Mesendoderm (in vitro differentiated cells): ENCODE results near the gene GYPC.

Experiments used
- DNase-seq: peaks from one replicate; pipeline ENCODE4 v3.0.0; 2013
- H2AK5ac ChIP-seq: 2 replicates; pipeline ENCODE4 v1.6.1; 2013; ENCODE audit warnings: low read length, inconsistent platforms
- H2BK120ac ChIP-seq: 2 replicates; pipeline ENCODE4 v1.6.1; 2013; ENCODE audit warnings: low read depth, mild to moderate bottlenecking, low read length, moderate library complexity, mixed read lengths
- H2BK15ac ChIP-seq: replicated peaks from 2 replicates; pipeline ENCODE4 v1.6.1; 2013; ENCODE audit warnings: low read depth, mild to moderate bottlenecking, moderate library complexity
- H2BK5ac ChIP-seq: 2 replicates; pipeline ENCODE4 v1.6.1; 2013; ENCODE audit warnings: low read length, inconsistent platforms
- H3K18ac ChIP-seq: 2 replicates; pipeline ENCODE4 v1.6.1; 2013; ENCODE audit warnings: mild to moderate bottlenecking, low read length, mixed read lengths
- H3K23ac ChIP-seq: one replicate; pipeline ENCODE4 v1.6.1; 2013; ENCODE audit warnings: low read length
- H3K27ac ChIP-seq: 2 replicates; pipeline ENCODE4 v1.5.1; 2013; ENCODE audit warnings: low read depth, mild to moderate bottlenecking, inconsistent platforms, low read length, moderate library complexity
- H3K27me3 ChIP-seq: 2 replicates; pipeline ENCODE4 v1.6.1; 2013; ENCODE audit warnings: low read length, control low read depth, mild to moderate bottlenecking, inconsistent platforms; ENCODE audit not compliant: insufficient read depth, poor library complexity
- H3K36me3 ChIP-seq: 2 replicates; pipeline ENCODE4 v1.6.1; 2013; ENCODE audit warnings: low read length, inconsistent platforms; ENCODE audit not compliant: control insufficient read depth, insufficient read depth
- H3K4ac ChIP-seq: one replicate; pipeline ENCODE4 v1.6.1; 2013; ENCODE audit warnings: low read depth, mild to moderate bottlenecking, low read length, moderate library complexity
- H3K4me1 ChIP-seq: 2 replicates; pipeline ENCODE4 v1.6.1; 2013; ENCODE audit warnings: low read depth, low read length, inconsistent platforms; ENCODE audit not compliant: control insufficient read depth
- H3K4me2 ChIP-seq: 2 replicates; pipeline ENCODE4 v1.6.1; 2013; ENCODE audit warnings: low read length
- H3K4me3 ChIP-seq: 2 replicates; pipeline ENCODE4 v1.5.1; 2013; ENCODE audit warnings: mild to moderate bottlenecking, low read length
- H3K56ac ChIP-seq: one replicate; pipeline ENCODE4 v1.6.1; 2013; ENCODE audit warnings: low read length
- H3K79me1 ChIP-seq: 2 replicates; pipeline ENCODE4 v1.6.1; 2013; ENCODE audit warnings: low read length, inconsistent platforms
- H3K79me2 ChIP-seq: 2 replicates; pipeline ENCODE4 v1.6.1; 2013; ENCODE audit warnings: mild to moderate bottlenecking, low read length; ENCODE audit not compliant: control insufficient read depth, insufficient read depth
- H3K9ac ChIP-seq: 2 replicates; pipeline ENCODE4 v1.6.1; 2013; ENCODE audit warnings: low read length, inconsistent platforms
- H4K5ac ChIP-seq: one replicate; pipeline ENCODE4 v1.6.1; 2013; ENCODE audit warnings: low read length
- H4K8ac ChIP-seq: one replicate; pipeline ENCODE4 v1.6.1; 2013; ENCODE audit warnings: low read depth, mild to moderate bottlenecking, control low read depth, low read length, moderate library complexity
- WGBS: extraction: QIAGEN DNeasy Blood & Tissue Kit; methylation state at CpG from one replicate; pipeline ENCODE4 v1.1.7; 2013; ENCODE audit warnings: low lambda C conversion rate, missing lambda C conversion rate; ENCODE audit not compliant: insufficient coverage; ENCODE audit errors: extremely low coverage; 5-methylcytosine and 5-hydroxymethylcytosine counted together

The GYPC gene

DNA sequence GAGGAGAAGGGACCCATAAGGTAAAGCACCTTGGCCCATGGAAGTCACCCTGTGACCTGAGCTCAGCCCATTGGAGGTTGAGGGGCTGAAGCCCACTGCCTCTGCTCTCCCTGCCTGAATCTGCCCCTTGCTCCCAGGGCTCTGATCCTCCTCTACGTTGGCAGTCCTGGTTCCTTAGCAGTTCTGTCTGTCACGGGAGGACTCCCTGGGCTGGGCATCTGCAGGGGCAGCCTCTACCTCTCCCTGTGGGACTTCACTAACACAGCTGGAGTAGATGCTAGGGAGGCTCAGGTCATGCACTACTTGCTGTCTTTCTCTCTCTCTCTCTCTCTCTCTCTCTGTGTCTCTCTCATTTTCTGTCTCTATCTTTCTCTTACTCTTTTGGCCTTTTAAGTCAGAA is 8.7 kb downstream of the GYPC start:
- Histone ChIP-seq H3K18ac (no peak overlapping the region), H2BK15ac (no peak overlapping the region), H3K27me3 (no peaks in the 10 kb centered on the region), H3K4me3 (no peak overlapping the region), H3K4me1 (peaks cover 4% of the 10 kb centered on the region), H3K36me3 (no peaks in the 10 kb centered on the region), H3K4me2 (no peak overlapping the region), H3K23ac (no peak overlapping the region), H2BK120ac (no peak overlapping the region), H3K79me1 (peaks cover 19% of the 10 kb centered on the region), H3K27ac (no peak overlapping the region), H2AK5ac (no peak overlapping the region), H3K9ac (no peak overlapping the region), H2BK5ac (no peak overlapping the region), H3K79me2 (peaks cover 6% of the 10 kb centered on the region), H3K4ac (no peak overlapping the region), H4K8ac (no peak overlapping the region), H4K5ac (no peak overlapping the region), H3K56ac (no peak overlapping the region)
- whole genome bisulfite sequencing = no CpG with 5 or more reads among the region's 2 CpGs
- DNase-seq = no peak

DNA sequence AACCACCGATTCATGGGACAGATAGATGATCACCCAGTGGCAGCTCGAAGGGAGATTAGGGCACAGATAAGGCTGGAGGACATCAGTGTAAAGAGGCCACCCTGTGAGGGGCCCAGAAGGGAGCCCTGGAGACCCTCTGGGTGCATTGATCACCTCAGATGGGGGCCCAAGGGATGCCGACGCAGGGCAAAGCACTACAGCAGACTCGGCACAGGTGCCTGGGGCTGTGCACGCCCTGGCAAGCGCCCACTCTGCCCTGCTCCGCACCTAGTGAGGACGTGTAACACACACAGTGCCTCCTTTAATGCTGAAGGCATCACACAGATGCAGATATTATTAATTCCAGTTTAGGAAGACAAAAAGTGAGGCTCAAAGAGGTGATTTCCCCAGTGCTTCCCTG is 9.5 kb downstream of the GYPC start:
- Histone ChIP-seq H2AK5ac (no peak overlapping the region), H3K56ac (peak overlapping the region; percentile 22), H3K4me2 (no peak overlapping the region), H3K18ac (no peak overlapping the region), H3K27me3 (no peaks in the 10 kb centered on the region), H4K5ac (no peak overlapping the region), H3K4me1 (peaks cover 4% of the 10 kb centered on the region), H3K4me3 (no peak overlapping the region), H4K8ac (no peak overlapping the region), H3K27ac (no peak overlapping the region), H3K79me2 (peaks cover 2% of the 10 kb centered on the region), H3K79me1 (peaks cover 14% of the 10 kb centered on the region), H2BK5ac (no peak overlapping the region), H3K36me3 (no peaks in the 10 kb centered on the region), H3K23ac (peak overlapping the region; percentile 18), H3K4ac (no peak overlapping the region), H2BK15ac (no peak overlapping the region), H2BK120ac (no peak overlapping the region), H3K9ac (no peak overlapping the region)
- WGBS = no CpG with 5 or more reads among the region's 9 CpGs
- DNase-seq = no peak

GRCh38 chr2:126668254-126668653 is 12.3 kb downstream of the GYPC start:
- Histone ChIP-seq H2BK120ac (no peak overlapping the region), H3K79me2 (no peaks in the 10 kb centered on the region), H3K23ac (no peak overlapping the region), H3K4me2 (no peak overlapping the region), H2AK5ac (no peak overlapping the region), H3K9ac (no peak overlapping the region), H3K18ac (no peak overlapping the region), H3K4ac (no peak overlapping the region), H4K5ac (no peak overlapping the region), H3K79me1 (peaks cover 13% of the 10 kb centered on the region), H4K8ac (no peak overlapping the region), H3K27ac (no peak overlapping the region), H2BK5ac (no peak overlapping the region), H3K27me3 (no peaks in the 10 kb centered on the region), H2BK15ac (no peak overlapping the region), H3K4me1 (peaks cover 3% of the 10 kb centered on the region), H3K4me3 (no peak overlapping the region), H3K56ac (no peak overlapping the region), H3K36me3 (no peaks in the 10 kb centered on the region)
- WGBS = no CpG with 5 or more reads among the region's 4 CpGs
- no peak for DNase-seq

DNA sequence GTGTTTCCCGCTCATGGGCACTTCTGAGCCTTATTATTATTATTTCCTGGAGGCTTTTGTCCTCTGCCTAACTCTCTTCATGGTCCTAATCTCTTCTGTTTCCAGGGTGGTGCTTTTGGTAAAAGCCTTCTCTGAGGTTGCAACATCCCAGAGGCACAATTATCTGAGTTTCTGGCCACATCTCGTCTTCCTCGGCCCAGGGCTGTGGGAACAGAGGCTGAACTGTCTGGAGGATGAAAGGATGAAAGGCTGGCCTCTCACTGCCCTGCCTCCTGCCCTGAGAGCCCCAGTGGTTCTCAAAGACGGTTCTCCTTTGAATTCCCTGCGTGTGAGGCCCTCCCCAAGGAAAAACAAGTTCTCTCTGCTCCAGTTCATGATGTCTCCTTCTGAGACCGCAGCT is 13.8 kb downstream of the GYPC start:
- Histone ChIP-seq H3K23ac (no peak overlapping the region), H3K79me2 (no peaks in the 10 kb centered on the region), H4K8ac (no peak overlapping the region), H3K4me1 (no peaks in the 10 kb centered on the region), H3K79me1 (peaks cover 8% of the 10 kb centered on the region), H3K9ac (no peak overlapping the region), H3K56ac (no peak overlapping the region), H2BK120ac (no peak overlapping the region), H2AK5ac (no peak overlapping the region), H3K4me3 (no peak overlapping the region), H3K4me2 (no peak overlapping the region), H2BK5ac (no peak overlapping the region), H3K27me3 (no peaks in the 10 kb centered on the region), H3K18ac (no peak overlapping the region), H3K27ac (no peak overlapping the region), H3K4ac (no peak overlapping the region), H3K36me3 (no peaks in the 10 kb centered on the region), H4K5ac (no peak overlapping the region), H2BK15ac (no peak overlapping the region)
- WGBS = no CpG with 5 or more reads among the region's 6 CpGs
- DNase-seq = no peak

- no peak overlapping the region for H2BK15ac ChIP-seq
- H3K79me2 ChIP-seq = no peaks in the 10 kb centered on the region
- no peak overlapping the region for H4K8ac ChIP-seq
- H4K5ac ChIP-seq = no peak overlapping the region
- WGBS = no CpG with 5 or more reads among the region's 7 CpGs
- H3K27ac ChIP-seq = no peak overlapping the region
- H2BK120ac ChIP-seq = no peak overlapping the region
- H3K79me1 ChIP-seq = peaks cover 4% of the 10 kb centered on the region
- H3K4me1 ChIP-seq = no peaks in the 10 kb centered on the region
- no peak overlapping the region for H2BK5ac ChIP-seq
- no peak overlapping the region for H3K4ac ChIP-seq
- no peak overlapping the region for H3K23ac ChIP-seq
- H2AK5ac ChIP-seq = no peak overlapping the region
- no peak overlapping the region for H3K4me2 ChIP-seq
- no peak for DNase-seq
- no peak overlapping the region for H3K56ac ChIP-seq
- H3K18ac ChIP-seq = no peak overlapping the region
- no peaks in the 10 kb centered on the region for H3K36me3 ChIP-seq
- H3K9ac ChIP-seq = no peak overlapping the region
- no peak overlapping the region for H3K4me3 ChIP-seq
- H3K27me3 ChIP-seq = no peaks in the 10 kb centered on the region
Measured at GRCh38 chr2:126671488-126671887, 15.5 kb downstream of the GYPC start.

DNA sequence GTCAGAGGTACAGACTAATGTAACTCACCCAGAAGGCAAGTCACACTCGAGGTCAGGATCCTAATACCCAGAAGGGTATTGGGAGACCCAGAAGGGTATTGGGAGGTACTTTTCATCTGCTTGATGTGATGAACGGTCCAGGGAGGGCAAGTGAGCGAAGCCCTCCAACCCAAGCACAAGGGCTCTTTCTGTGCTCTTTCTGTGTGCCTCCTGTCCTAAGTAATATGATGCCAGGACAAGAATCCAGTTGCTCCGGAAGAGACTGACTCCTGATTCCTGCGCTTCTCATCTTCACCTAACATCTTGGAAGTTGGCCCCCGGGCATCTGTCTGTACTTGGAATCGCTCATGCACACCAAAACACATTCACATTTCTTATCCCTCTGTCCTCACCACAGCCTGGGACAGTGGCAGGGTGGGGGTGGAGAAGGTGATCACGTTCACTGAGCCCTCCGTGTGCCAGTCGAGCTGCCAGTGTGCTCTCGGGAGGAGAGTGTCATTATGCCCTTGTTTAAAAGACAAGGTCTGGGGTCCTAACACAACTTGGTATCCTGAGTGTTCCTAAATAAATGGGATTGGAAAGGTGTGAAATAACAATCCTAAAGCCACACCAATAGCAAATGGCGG is 17.1 kb downstream of the GYPC start:
- no peak overlapping the region for H3K56ac ChIP-seq
- H2BK5ac ChIP-seq = no peak overlapping the region
- H3K23ac ChIP-seq = no peak overlapping the region
- no peak overlapping the region for H4K8ac ChIP-seq
- H3K4me3 ChIP-seq = no peak overlapping the region
- H3K18ac ChIP-seq = no peak overlapping the region
- no peak overlapping the region for H3K4me2 ChIP-seq
- H3K79me1 ChIP-seq = peaks cover 1% of the 10 kb centered on the region
- no peak overlapping the region for H2BK120ac ChIP-seq
- H3K9ac ChIP-seq = no peak overlapping the region
- DNase-seq = no peak
- no peak overlapping the region for H3K4ac ChIP-seq
- no CpG with 5 or more reads among the region's 12 CpGs for WGBS
- no peak overlapping the region for H4K5ac ChIP-seq
- H3K27ac ChIP-seq = no peak overlapping the region
- no peaks in the 10 kb centered on the region for H3K79me2 ChIP-seq
- no peak overlapping the region for H2BK15ac ChIP-seq
- no peaks in the 10 kb centered on the region for H3K36me3 ChIP-seq
- no peaks in the 10 kb centered on the region for H3K4me1 ChIP-seq
- no peak overlapping the region for H2AK5ac ChIP-seq
- H3K27me3 ChIP-seq = no peaks in the 10 kb centered on the region
